ES-I3 (cell line): ENCODE results near the gene LTBP1.

Experiments used
- H3K36me3 ChIP-seq: 2 replicates; pipeline ENCODE4 v1.6.1; 2013; ENCODE audit warnings: mild to moderate bottlenecking, low read length, control low read depth, moderate library complexity; ENCODE audit not compliant: insufficient read depth
- H3K4me1 ChIP-seq: 2 replicates; pipeline ENCODE4 v1.6.1; 2013; ENCODE audit warnings: mild to moderate bottlenecking, control low read depth, low read length; ENCODE audit not compliant: insufficient read depth
- H3K9ac ChIP-seq: 2 replicates; pipeline ENCODE4 v1.6.1; 2013; ENCODE audit warnings: low read depth, mild to moderate bottlenecking, low read length, moderate library complexity
- H3K9me3 ChIP-seq: 2 replicates; pipeline ENCODE4 v1.6.1; 2013; ENCODE audit warnings: mild to moderate bottlenecking, low read length, moderate library complexity; ENCODE audit not compliant: control insufficient read depth, insufficient read depth

The LTBP1 gene

DNA sequence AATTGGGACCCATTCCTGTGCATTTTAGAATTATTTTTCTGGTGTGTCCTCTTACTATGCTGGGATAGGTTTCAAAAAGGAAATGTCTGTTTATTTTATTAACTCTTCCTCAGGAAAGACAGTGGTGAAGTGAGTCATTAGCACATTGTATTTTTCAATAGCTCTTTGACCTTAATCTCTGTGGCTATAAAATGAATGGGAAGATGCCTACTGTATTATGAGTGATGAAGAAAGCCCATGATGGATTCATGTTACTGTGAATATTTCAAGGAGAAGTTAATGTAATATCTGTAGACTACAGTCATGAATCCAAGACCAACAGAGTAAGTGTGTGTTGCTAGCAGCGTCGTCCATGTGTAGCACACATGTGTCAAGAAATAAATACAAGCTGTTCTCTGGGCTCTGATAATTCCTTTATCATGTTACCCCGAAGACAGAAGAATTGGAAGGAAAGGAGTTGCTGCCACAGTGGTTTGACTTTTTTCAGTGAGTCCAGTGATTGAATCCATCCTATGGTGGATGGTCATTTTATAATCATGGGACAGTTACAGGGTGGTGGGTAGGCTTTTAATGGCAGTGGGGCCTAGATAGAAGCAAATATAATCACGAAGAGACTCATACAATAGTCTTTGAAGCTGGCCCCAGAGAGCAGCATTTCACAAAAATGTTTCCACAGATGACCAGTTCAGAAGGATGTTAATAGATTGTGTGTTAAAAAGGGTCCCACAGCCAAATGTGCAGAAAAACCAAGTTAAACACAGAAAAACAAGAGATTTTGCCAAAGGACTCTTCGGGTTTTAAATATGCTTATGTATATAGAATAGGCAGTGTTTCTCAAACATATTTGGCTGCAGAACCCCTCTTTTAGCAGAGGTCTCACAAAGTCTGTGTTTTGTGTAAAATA, 290.0 kb downstream of the LTBP1 start:
- Histone ChIP-seq H3K9me3 (no peaks in the 10 kb centered on the region), H3K36me3 (no peaks in the 10 kb centered on the region), H3K9ac (no peak overlapping the region), H3K4me1 (no peaks in the 10 kb centered on the region)

DNA sequence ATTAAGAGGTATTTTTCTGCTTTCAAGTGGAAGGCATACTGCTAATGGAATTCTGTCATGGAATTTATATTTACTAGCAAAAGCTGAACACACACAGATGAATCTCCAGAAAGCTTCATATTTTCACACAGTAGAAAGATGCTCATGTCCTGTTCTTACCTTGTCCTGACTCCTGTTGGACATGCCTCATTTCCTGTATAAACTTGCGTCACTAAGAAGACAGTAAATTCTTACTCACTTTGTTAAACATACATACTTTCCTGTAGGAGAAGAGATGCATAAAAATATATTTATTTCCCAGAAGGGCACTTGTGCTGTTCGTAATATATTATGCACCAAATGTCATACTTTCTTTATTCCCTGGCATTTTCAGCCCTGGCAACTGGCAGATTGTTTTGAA, 291.4 kb downstream of the LTBP1 start:
- Histone ChIP-seq H3K4me1 (no peaks in the 10 kb centered on the region), H3K36me3 (no peaks in the 10 kb centered on the region), H3K9ac (no peak overlapping the region), H3K9me3 (no peaks in the 10 kb centered on the region)

DNA sequence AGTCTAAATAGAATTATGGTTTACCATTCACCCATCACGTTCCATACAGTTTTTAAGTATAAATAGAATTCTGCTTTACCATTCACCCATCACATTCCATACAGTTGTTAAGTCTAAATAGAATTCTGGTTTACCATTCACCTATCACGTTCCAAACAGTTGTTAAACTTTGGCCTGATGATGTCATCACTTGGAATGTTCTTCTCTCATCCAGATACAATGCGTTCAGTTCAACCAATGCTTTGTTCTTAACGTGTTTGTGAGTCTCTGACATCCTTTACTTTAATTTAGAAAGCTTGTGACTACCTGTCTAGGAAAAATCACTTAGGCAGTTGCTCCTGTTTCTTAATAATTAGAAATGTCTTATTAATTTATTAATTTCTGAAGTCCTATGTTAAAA, 293.4 kb downstream of the LTBP1 start:
- no peaks in the 10 kb centered on the region for H3K9me3 ChIP-seq
- no peaks in the 10 kb centered on the region for H3K36me3 ChIP-seq
- H3K9ac ChIP-seq = no peak overlapping the region
- no peaks in the 10 kb centered on the region for H3K4me1 ChIP-seq

DNA sequence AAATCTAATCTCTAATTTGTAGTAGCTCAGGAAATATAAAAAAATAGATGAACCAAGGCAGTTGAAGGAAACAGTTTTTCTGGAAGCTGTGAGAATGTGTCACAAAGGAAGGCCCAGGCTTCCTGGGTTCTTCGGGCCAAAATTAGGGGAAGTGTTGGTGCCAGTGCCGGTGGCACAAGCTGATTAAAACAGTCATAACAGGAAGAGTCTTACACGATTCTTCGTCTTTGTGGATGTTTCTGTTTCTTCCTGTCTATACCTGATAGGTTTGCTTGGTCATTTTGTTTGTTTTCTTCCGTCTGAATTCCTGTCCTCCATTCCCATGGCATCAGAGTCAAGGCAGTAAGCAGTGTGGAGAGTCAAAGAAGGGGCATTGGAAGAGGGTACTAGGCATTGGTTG, 294.3 kb downstream of the LTBP1 start:
- Histone ChIP-seq H3K9me3 (no peaks in the 10 kb centered on the region), H3K36me3 (no peaks in the 10 kb centered on the region), H3K9ac (no peak overlapping the region), H3K4me1 (no peaks in the 10 kb centered on the region)

DNA sequence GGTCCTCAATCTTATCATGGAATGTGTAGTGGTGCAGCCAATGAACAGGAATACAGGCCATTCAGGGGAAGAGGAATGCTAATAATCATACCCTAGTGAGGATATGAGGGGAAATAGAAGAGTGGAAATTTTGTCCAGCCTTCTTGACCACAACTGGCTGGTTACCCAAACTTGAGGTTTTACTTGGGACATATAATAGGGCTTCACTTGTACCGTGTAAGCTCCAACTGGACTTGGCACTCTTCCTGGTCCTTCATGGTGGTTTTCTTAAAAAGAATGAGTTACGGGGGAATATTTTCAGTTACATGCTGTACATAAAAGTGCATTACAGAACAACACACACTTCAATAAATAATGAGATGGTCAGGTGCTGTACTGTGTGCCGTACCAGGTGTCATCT, 294.8 kb downstream of the LTBP1 start:
- Histone ChIP-seq H3K4me1 (no peaks in the 10 kb centered on the region), H3K9me3 (no peaks in the 10 kb centered on the region), H3K36me3 (no peaks in the 10 kb centered on the region), H3K9ac (no peak overlapping the region)

DNA sequence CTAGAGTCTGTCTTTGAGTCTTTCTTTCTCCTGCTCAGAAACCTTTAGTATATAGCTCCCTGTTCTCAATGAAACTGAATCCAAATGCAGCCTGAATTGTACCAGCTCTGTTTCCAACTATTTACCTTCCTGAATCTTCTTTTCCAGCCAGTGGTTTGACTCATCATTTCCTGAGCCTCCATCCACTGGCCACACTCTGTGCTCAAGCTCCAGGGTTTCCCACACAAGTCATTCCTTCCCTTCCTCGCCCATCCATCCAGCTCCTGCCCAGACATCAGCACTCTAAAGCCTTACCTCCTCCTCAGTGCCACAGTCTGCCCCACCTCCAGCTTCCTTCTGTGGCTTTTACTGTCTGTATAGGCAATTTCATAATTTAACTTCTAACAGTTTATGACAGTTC, 296.1 kb downstream of the LTBP1 start:
- Histone ChIP-seq H3K9me3 (no peaks in the 10 kb centered on the region), H3K9ac (no peak overlapping the region), H3K4me1 (no peaks in the 10 kb centered on the region), H3K36me3 (no peaks in the 10 kb centered on the region)

DNA sequence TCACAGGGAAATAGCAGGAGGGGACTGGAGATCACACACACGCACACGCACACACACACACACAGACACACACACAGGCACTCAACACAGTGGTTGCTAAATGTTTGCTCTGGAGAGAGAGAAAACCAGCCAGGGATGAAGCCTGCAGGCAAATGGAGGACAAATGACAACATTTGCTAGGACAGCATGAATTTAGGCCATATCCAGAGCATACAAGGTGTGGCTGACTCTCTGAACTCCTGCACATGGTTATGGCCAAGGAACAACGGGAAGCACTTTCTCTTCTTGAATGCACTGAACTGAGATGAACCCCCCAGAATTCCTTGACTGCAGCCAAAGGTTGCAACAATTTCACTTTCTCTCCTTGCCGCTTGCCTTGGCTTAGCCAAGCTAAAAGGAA, 299.7 kb downstream of the LTBP1 start:
- no peaks in the 10 kb centered on the region for H3K36me3 ChIP-seq
- H3K9me3 ChIP-seq = no peaks in the 10 kb centered on the region
- H3K4me1 ChIP-seq = no peaks in the 10 kb centered on the region
- H3K9ac ChIP-seq = no peak overlapping the region

DNA sequence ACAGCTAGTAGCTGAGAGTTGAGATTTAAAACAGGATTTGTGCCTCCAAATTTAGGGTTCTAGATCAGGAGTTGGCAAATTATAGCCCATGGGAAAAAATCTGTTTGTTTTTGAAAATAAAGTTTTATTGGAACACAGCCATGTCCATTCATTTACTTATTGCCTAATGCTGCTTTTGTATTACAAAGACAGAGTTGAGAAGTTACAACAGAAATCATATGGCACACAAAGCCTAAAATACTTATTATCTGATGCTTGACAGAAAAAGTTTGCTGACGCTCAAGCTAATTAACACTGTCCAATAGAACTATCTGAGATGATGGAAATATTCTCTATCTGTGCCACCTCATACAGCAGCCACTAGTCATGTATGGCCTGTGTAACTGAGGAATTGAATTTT, 300.6 kb downstream of the LTBP1 start:
- H3K9me3 ChIP-seq = no peaks in the 10 kb centered on the region
- H3K36me3 ChIP-seq = no peaks in the 10 kb centered on the region
- no peak overlapping the region for H3K9ac ChIP-seq
- no peaks in the 10 kb centered on the region for H3K4me1 ChIP-seq

DNA sequence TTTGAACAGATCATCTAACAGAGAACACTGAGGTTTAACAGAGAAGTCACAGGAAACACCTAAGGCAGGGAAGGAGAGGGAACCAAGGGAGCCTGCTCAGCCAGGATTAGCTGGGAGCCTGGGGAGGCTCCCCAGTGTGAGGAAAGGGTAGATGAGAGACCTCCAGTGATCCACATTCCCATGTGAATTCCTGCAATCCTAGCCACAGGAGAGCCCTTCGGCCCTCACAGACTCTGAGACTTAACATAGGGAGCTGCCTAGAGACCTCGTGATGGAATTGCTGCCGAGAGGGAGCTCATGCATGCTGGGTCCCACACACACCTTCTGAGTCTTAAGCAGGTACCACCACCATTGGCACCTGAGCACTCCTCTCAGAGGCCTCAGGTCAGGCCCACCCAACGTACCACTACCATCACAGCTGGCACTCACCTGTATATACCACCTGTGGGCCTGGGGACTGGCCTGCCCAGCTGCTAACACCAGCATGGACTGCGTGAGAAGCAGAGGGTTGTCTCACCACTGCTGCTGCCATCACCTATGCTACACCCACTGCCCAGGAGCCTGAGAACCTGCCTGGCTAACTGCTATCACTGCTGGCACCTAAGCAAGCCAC, 303.8 kb downstream of the LTBP1 start:
- H3K36me3 ChIP-seq = no peaks in the 10 kb centered on the region
- no peaks in the 10 kb centered on the region for H3K4me1 ChIP-seq
- H3K9me3 ChIP-seq = no peaks in the 10 kb centered on the region
- no peak overlapping the region for H3K9ac ChIP-seq

DNA sequence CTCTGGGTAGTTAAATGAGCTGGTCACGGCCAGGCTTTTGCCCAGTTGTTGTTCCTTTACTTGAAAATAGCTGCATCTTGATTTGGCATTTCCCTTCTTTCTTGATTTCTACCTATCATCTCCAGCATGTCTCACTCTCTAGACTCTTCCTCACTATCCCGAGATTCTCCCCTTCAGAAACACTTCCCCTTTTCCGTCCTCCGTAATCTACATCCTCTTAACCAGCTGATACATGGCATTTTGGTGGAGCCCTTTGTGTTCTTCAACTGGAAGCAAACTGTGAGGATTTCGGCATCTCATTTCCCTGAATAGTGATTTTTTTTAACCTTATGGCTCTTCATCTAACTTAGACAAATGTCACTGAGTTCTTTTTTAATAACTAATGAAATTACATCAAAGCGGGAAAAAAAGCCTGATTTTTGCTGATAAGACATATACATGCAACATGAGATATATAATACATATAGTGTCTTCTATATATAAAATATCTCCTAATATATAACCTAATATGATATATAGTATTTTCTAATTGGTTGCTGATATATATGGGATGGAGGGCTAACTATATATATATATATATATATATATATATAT, 309.5 kb downstream of the LTBP1 start:
- H3K9ac ChIP-seq = no peak overlapping the region
- H3K36me3 ChIP-seq = no peaks in the 10 kb centered on the region
- no peaks in the 10 kb centered on the region for H3K4me1 ChIP-seq
- H3K9me3 ChIP-seq = no peaks in the 10 kb centered on the region

DNA sequence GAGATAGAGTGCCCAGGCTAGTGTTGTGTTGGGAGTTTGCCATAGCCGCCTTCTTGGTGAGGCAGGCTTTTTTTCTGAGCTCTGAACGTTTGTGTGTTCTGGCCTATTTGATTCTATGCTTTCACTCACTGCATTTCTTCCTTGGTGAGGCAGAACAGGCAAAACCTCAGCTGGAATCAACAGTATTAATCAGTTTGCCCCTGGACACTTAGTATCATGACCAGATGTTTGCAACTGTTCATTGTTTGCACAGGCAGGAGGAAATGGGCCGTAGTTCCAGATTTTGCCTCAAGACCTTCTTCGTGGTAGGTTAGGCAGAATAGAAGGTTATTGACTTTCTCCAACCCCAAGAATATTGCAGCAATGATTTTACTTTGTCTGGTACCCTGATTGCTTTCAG, 311.6 kb downstream of the LTBP1 start:
- Histone ChIP-seq H3K9ac (no peak overlapping the region), H3K4me1 (no peaks in the 10 kb centered on the region), H3K9me3 (no peaks in the 10 kb centered on the region), H3K36me3 (no peaks in the 10 kb centered on the region)

DNA sequence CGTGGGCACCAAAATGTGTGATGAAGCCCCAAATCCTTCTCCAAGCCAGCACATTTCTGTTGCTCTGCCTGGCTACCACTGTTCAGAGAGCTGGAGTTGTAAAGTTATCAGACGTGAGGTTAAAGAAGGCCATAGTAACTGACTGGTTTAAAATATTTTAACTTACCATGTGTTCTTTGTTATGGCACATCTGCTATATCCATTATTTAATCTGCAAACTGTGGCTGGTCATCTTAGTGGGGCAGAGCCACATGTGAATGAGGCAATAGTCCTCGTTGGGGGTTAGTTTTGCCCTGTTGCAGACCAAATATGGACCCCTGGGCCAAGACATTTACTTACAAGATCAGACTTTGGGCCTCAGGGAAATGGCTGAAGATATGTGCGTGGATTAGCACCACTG, 315.3 kb downstream of the LTBP1 start:
- no peaks in the 10 kb centered on the region for H3K9me3 ChIP-seq
- H3K4me1 ChIP-seq = no peaks in the 10 kb centered on the region
- H3K9ac ChIP-seq = no peak overlapping the region
- no peaks in the 10 kb centered on the region for H3K36me3 ChIP-seq

DNA sequence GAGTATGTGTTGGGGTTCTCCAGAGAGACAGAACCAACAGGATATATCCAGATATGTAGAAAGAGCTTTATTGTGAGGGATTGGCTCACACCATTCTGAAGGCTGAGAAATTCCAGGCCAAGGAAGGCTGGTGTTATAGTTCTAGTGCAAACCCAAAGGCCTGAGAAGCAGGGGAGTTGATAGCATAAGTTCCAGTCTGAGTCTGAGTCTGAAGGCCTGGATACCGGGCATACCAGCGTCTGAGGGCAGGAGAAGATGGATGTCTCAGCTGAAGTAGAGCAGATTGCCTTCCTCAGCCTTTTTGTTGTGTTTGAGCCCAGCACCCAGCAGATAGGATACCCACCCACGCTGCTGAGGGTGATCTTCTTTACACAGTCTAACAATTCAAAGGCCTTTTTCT, 318.0 kb downstream of the LTBP1 start:
- no peak overlapping the region for H3K9ac ChIP-seq
- H3K36me3 ChIP-seq = no peaks in the 10 kb centered on the region
- H3K4me1 ChIP-seq = no peaks in the 10 kb centered on the region
- no peaks in the 10 kb centered on the region for H3K9me3 ChIP-seq

DNA sequence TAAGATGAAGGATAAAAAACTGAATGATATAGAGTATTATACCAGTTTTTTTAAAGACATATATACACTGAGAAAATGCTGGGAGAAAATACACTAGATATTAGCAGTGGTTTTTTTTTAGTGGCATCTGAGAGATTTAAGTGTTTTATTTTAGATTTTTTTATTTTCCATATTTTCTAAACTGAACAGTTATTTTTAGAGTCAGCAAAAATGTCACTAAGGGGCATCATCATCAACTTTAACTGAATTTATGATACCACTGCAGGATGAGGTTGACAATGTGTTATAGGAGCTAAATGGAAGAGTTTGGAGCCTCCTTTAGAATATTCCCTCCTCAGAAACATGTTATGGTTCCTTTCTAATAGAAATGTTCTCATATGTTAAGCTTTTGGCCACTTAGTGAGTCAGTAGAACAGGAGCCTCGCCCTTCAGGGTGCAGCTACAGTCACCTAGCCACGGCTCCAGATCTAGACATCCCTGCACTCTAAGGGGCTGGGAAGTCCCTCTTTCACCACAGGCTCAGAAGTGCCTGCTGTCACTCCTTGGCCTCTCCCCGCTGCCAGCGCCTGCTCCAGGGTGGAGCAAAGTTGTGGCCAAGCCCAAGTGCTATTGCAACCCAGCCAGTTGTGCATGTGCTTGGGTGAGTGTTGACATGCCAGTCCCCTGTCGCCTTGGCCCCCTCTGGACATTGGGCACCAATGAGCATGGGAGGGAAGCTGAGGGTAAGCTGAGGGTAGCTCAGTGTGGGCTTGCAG, 319.0 kb downstream of the LTBP1 start:
- Histone ChIP-seq H3K9ac (no peak overlapping the region), H3K4me1 (no peaks in the 10 kb centered on the region), H3K36me3 (no peaks in the 10 kb centered on the region), H3K9me3 (no peaks in the 10 kb centered on the region)
